Measurements from ENCODE around the gene KLHL22.
A peak's percentile ranks its signal among the peaks of the same experiment; 100 is the strongest.
"Not testable (repeated sequence)": the region's sequence is repeated elsewhere in the genome, so short reads cannot be mapped to it uniquely, and the experiment has no call there.

KLHL22 gene

GRCh38 chr22:20421507-20421874 is 74.1 kb downstream of the KLHL22 start:
- DNase-seq (ENCODE audit: low read depth in 2 of 2): no peak

- DNase-seq (ENCODE audit: low read depth in 2 of 2): no peak
These were observed 75.3 kb downstream of the KLHL22 start for GRCh38 chr22:20420157-20420842.

GRCh38 chr22:20419664-20419951 is 76.0 kb downstream of the KLHL22 start:
- no peak for DNase-seq (ENCODE audit: low read depth in 2 of 2)

GRCh38 chr22:20418211-20418788 is 77.3 kb downstream of the KLHL22 start:
- peak; percentile 48 to 51 for DNase-seq (ENCODE audit: low read depth in 2 of 2)

GRCh38 chr22:20415699-20416098 is 79.9 kb downstream of the KLHL22 start:
- not testable (repeated sequence) for DNase-seq (ENCODE audit: low read depth in 2 of 2)

GRCh38 chr22:20415241-20415640 is 80.4 kb downstream of the KLHL22 start:
- DNase-seq (ENCODE audit: low read depth in 2 of 2): not testable (repeated sequence)

- DNase-seq (ENCODE audit: low read depth in 2 of 2): no peak
These were observed 81.1 kb downstream of the KLHL22 start for GRCh38 chr22:20414450-20414849.

GRCh38 chr22:20414059-20414440 is 81.5 kb downstream of the KLHL22 start:
- DNase-seq (ENCODE audit: low read depth in 2 of 2): no peak

GRCh38 chr22:20413217-20414058 is 82.2 kb downstream of the KLHL22 start:
- no peak for DNase-seq (ENCODE audit: low read depth in 2 of 2)

GRCh38 chr22:20412474-20413216 is 83.0 kb downstream of the KLHL22 start:
- DNase-seq (ENCODE audit: low read depth in 2 of 2): no peak

GRCh38 chr22:20409385-20409784 is 86.2 kb downstream of the KLHL22 start:
- DNase-seq (ENCODE audit: low read depth in 2 of 2): not testable (repeated sequence)

GRCh38 chr22:20408891-20409290 is 86.7 kb downstream of the KLHL22 start:
- no peak for DNase-seq (ENCODE audit: low read depth in 2 of 2)

- no peak for DNase-seq (ENCODE audit: low read depth in 2 of 2)
These were observed 87.8 kb downstream of the KLHL22 start for GRCh38 chr22:20407829-20408228.

- DNase-seq (ENCODE audit: low read depth in 2 of 2): no peak
These were observed 88.7 kb downstream of the KLHL22 start for GRCh38 chr22:20406686-20407408.

GRCh38 chr22:20405931-20406685 is 89.5 kb downstream of the KLHL22 start:
- no peak for DNase-seq (ENCODE audit: low read depth in 2 of 2)

GRCh38 chr22:20405291-20405930 is 90.2 kb downstream of the KLHL22 start:
- DNase-seq (ENCODE audit: low read depth in 2 of 2): no peak

GRCh38 chr22:20404881-20405280 is 90.7 kb downstream of the KLHL22 start:
- DNase-seq (ENCODE audit: low read depth in 2 of 2): no peak

GRCh38 chr22:20403779-20404140 is 91.8 kb downstream of the KLHL22 start:
- DNase-seq (ENCODE audit: low read depth in 2 of 2): no peak

- DNase-seq (ENCODE audit: low read depth in 2 of 2): no peak
These were observed 92.4 kb downstream of the KLHL22 start for GRCh38 chr22:20402960-20403778.
